ENCODE results near the gene ABCG1.

DNA sequence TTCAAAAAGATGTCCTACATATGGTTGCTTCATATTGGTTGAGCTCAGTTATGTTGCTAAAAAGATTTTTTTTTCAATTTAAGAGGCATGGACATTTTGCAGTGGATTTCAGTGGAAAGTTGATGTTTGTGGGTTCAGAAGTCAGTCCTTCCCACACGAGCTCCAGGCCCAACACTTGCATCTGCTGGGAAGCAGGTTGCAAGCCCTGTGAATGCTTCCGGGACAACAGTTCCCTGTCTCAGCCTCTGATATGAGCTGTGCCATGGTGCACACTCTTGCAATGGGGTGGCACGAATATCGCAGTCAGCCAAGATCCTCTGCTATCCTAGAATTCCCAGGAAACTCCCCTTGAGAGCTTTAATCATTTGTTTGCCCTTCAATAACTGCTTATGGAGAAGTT, 30.3 kb upstream of the ABCG1 start:
- TF ChIP-seq, protein P1, sequence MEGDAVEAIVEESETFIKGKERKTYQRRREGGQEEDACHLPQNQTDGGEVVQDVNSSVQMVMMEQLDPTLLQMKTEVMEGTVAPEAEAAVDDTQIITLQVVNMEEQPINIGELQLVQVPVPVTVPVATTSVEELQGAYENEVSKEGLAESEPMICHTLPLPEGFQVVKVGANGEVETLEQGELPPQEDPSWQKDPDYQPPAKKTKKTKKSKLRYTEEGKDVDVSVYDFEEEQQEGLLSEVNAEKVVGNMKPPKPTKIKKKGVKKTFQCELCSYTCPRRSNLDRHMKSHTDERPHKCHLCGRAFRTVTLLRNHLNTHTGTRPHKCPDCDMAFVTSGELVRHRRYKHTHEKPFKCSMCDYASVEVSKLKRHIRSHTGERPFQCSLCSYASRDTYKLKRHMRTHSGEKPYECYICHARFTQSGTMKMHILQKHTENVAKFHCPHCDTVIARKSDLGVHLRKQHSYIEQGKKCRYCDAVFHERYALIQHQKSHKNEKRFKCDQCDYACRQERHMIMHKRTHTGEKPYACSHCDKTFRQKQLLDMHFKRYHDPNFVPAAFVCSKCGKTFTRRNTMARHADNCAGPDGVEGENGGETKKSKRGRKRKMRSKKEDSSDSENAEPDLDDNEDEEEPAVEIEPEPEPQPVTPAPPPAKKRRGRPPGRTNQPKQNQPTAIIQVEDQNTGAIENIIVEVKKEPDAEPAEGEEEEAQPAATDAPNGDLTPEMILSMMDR (IDR thresholded peaks at IDR 0.05): no peak
- TF ChIP-seq POLR2AphosphoS5 (IDR thresholded peaks at IDR 0.05) (no peak), POLR2A (IDR thresholded peaks at IDR 0.05) (no peak)
